HUES6 (cell line): Measurements from ENCODE around the gene C15orf40.
"Not testable (repeated sequence)": the region's sequence is repeated elsewhere in the genome, so short reads cannot be mapped to it uniquely, and the experiment has no call there.

Source experiments
- H3K27ac ChIP-seq: 2 replicates; pipeline ENCODE4 v1.7.0; 2013; ENCODE audit warnings: low read depth, mild to moderate bottlenecking, low read length, inconsistent platforms
- H3K27me3 ChIP-seq: 2 replicates; pipeline ENCODE4 v1.6.1; 2013; ENCODE audit warnings: low read length; ENCODE audit not compliant: control insufficient read depth, insufficient read depth
- H3K36me3 ChIP-seq: 2 replicates; pipeline ENCODE4 v1.6.1; 2013; ENCODE audit warnings: low read length; ENCODE audit not compliant: control insufficient read depth, insufficient read depth
- H3K4me1 ChIP-seq: 2 replicates; pipeline ENCODE4 v1.6.1; 2013; ENCODE audit warnings: low read length; ENCODE audit not compliant: control insufficient read depth, insufficient read depth
- H3K4me3 ChIP-seq: 2 replicates; pipeline ENCODE4 v1.5.1; 2013; ENCODE audit warnings: low read depth, low read length
- H3K9ac ChIP-seq: one replicate; pipeline ENCODE4 v1.6.1; 2013; ENCODE audit warnings: mild to moderate bottlenecking, low read length
- H3K9me3 ChIP-seq: 2 replicates; pipeline ENCODE4 v1.6.1; 2013; ENCODE audit warnings: low read depth, low read length; ENCODE audit not compliant: control insufficient read depth, insufficient read depth

Gene C15orf40

GRCh38 chr15:83016906-83017305, 5.5 kb upstream of the C15orf40 start:
- H3K36me3 ChIP-seq = peaks cover 47% of the 10 kb centered on the region
- H3K4me1 ChIP-seq = peaks cover 12% of the 10 kb centered on the region
- no peaks in the 10 kb centered on the region for H3K27me3 ChIP-seq
- no peak overlapping the region for H3K4me3 ChIP-seq
- no peak overlapping the region for H3K27ac ChIP-seq
- H3K9ac ChIP-seq = no peak overlapping the region
- H3K9me3 ChIP-seq = no peaks in the 10 kb centered on the region

GRCh38 chr15:83015361-83015760, 3.9 kb upstream of the C15orf40 start:
- H3K9me3 ChIP-seq = no peaks in the 10 kb centered on the region
- no peak overlapping the region for H3K4me3 ChIP-seq
- H3K27me3 ChIP-seq = no peaks in the 10 kb centered on the region
- peaks cover 17% of the 10 kb centered on the region for H3K4me1 ChIP-seq
- H3K9ac ChIP-seq = no peak overlapping the region
- H3K36me3 ChIP-seq = peaks cover 35% of the 10 kb centered on the region
- H3K27ac ChIP-seq = no peak overlapping the region

- H3K27me3 ChIP-seq = no peaks in the 10 kb centered on the region
- peaks cover 26% of the 10 kb centered on the region for H3K4me1 ChIP-seq
- H3K4me3 ChIP-seq = no peak overlapping the region
- no peaks in the 10 kb centered on the region for H3K9me3 ChIP-seq
- no peak overlapping the region for H3K9ac ChIP-seq
- H3K36me3 ChIP-seq = peaks cover 27% of the 10 kb centered on the region
- no peak overlapping the region for H3K27ac ChIP-seq
Observed at GRCh38 chr15:83014205-83014653, 2.8 kb upstream of the C15orf40 start.

- Histone ChIP-seq H3K36me3 (peaks cover 26% of the 10 kb centered on the region), H3K9ac (no peak overlapping the region), H3K9me3 (no peaks in the 10 kb centered on the region), H3K27me3 (no peaks in the 10 kb centered on the region), H3K4me3 (peak overlapping the region; percentile 98), H3K4me1 (peaks cover 26% of the 10 kb centered on the region), H3K27ac (no peak overlapping the region)
Observed at GRCh38 chr15:83012636-83013035, 1.2 kb upstream of the C15orf40 start.

GRCh38 chr15:83012076-83012426, 612 bp upstream of the C15orf40 start:
- H3K9ac ChIP-seq = peak overlapping the region; percentile 91
- H3K27me3 ChIP-seq = no peaks in the 10 kb centered on the region
- H3K4me1 ChIP-seq = peaks cover 26% of the 10 kb centered on the region
- no peaks in the 10 kb centered on the region for H3K9me3 ChIP-seq
- peak overlapping the region; percentile 32; the same call in 1 of the 2 replicates for H3K27ac ChIP-seq
- peak overlapping the region; percentile 98 for H3K4me3 ChIP-seq
- peaks cover 24% of the 10 kb centered on the region for H3K36me3 ChIP-seq

GRCh38 chr15:83010709-83011270, 649 bp downstream of the C15orf40 start:
- peaks cover 24% of the 10 kb centered on the region for H3K36me3 ChIP-seq
- H3K4me3 ChIP-seq = peak overlapping the region; percentile 98
- peak overlapping the region; percentile 84 for H3K9ac ChIP-seq
- H3K27ac ChIP-seq = peak overlapping the region; percentile 47; the same call in 1 of the 2 replicates
- H3K4me1 ChIP-seq = peaks cover 26% of the 10 kb centered on the region
- H3K27me3 ChIP-seq = no peaks in the 10 kb centered on the region
- no peaks in the 10 kb centered on the region for H3K9me3 ChIP-seq

GRCh38 chr15:83000672-83001031, 10.8 kb downstream of the C15orf40 start:
- not testable (repeated sequence) for H3K27me3 ChIP-seq, H3K9ac ChIP-seq, H3K4me1 ChIP-seq, H3K9me3 ChIP-seq, H3K27ac ChIP-seq, H3K4me3 ChIP-seq, H3K36me3 ChIP-seq

- Histone ChIP-seq H3K4me1 (no peaks in the 10 kb centered on the region), H3K9me3 (peaks cover 3% of the 10 kb centered on the region; the same call in 1 of the 2 replicates), H3K4me3 (no peak overlapping the region), H3K36me3 (peaks cover 4% of the 10 kb centered on the region), H3K27ac (no peak overlapping the region), H3K9ac (no peak overlapping the region), H3K27me3 (no peaks in the 10 kb centered on the region)
Observed at GRCh38 chr15:82999905-83000671, 11.4 kb downstream of the C15orf40 start.

GRCh38 chr15:82999426-82999825, 12.0 kb downstream of the C15orf40 start:
- Histone ChIP-seq H3K4me3 (no peak overlapping the region), H3K9me3 (peaks cover 3% of the 10 kb centered on the region; the same call in 1 of the 2 replicates), H3K36me3 (no peaks in the 10 kb centered on the region; the same call in 1 of the 2 replicates), H3K27me3 (no peaks in the 10 kb centered on the region), H3K4me1 (no peaks in the 10 kb centered on the region), H3K9ac (no peak overlapping the region), H3K27ac (no peak overlapping the region)

- Histone ChIP-seq H3K4me1 (no peaks in the 10 kb centered on the region), H3K27me3 (no peaks in the 10 kb centered on the region), H3K9me3 (peaks cover 3% of the 10 kb centered on the region; the same call in 1 of the 2 replicates), H3K4me3 (no peak overlapping the region), H3K9ac (no peak overlapping the region), H3K27ac (no peak overlapping the region), H3K36me3 (0 out of 2 replicates have a peak, but pooled peaks cover 1% of the 10 kb centered on the region)
Observed at GRCh38 chr15:82995938-82996337, 15.5 kb downstream of the C15orf40 start.

GRCh38 chr15:82995076-82995475, 16.4 kb downstream of the C15orf40 start:
- Histone ChIP-seq H3K9me3 (peaks cover 3% of the 10 kb centered on the region; the same call in 1 of the 2 replicates), H3K4me3 (no peak overlapping the region), H3K36me3 (peaks cover 6% of the 10 kb centered on the region), H3K4me1 (no peaks in the 10 kb centered on the region), H3K27ac (no peak overlapping the region), H3K27me3 (no peaks in the 10 kb centered on the region), H3K9ac (no peak overlapping the region)
